ENCODE results near the gene LRWD1. TPM values are rescaled to one million over a fixed set of nuclear protein-coding genes. Genes with fewer than 3 reads are reported as not detected.
"Not testable (repeated sequence)": the region's sequence is repeated elsewhere in the genome, so short reads cannot be mapped to it uniquely, and the experiment has no call there.

Gene LRWD1
- total RNA-seq, 1 donor from 2014 or later: 24.4 TPM

DNA sequence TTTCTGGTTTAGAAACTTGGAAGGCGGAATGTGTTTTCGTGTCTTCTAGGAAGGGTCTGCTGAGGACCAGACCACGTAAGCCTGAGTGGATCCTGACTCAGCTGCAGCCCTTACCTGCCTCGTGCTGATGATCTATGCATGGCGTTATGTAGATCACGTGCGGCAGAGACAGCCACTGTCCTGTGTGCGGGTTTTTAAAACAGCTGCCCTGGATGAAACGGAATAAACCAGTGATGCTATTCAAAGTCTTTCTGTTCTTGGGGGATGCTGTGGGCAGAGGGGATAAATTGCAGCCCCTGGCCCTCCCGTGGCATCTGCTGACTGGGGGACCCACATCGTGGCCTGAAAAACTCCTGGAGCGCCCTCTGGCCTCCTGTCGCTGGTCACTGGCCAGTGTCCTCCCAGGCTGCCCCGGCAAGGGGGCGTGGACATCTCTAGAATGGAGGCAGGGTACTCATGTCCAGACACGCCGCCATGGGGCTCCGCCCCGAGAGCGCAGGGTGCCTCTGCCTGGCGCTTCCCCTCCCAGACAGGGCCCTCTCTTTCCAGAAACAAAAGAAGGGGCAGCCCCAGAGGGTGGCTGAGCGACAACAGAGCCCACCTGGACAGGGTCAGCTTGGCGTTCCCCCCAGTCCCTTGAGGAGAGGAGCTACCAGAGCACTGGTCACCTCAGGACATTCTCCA is 13.3 kb upstream of the LRWD1 start:
- no peak overlapping the region for H3K4me3 ChIP-seq
- peaks cover 8 to 20% of the 10 kb centered on the region in 2 donors for H3K36me3 ChIP-seq
- no peak overlapping the region for H3K27ac ChIP-seq
- no peaks in the 10 kb centered on the region for H3K9me3 ChIP-seq
- intact Hi-C loops (cut with DNase I): no loop called here
- DNase-seq (ENCODE audit: low spot score in 2 of 2): no peak
- TF ChIP-seq, protein P1, sequence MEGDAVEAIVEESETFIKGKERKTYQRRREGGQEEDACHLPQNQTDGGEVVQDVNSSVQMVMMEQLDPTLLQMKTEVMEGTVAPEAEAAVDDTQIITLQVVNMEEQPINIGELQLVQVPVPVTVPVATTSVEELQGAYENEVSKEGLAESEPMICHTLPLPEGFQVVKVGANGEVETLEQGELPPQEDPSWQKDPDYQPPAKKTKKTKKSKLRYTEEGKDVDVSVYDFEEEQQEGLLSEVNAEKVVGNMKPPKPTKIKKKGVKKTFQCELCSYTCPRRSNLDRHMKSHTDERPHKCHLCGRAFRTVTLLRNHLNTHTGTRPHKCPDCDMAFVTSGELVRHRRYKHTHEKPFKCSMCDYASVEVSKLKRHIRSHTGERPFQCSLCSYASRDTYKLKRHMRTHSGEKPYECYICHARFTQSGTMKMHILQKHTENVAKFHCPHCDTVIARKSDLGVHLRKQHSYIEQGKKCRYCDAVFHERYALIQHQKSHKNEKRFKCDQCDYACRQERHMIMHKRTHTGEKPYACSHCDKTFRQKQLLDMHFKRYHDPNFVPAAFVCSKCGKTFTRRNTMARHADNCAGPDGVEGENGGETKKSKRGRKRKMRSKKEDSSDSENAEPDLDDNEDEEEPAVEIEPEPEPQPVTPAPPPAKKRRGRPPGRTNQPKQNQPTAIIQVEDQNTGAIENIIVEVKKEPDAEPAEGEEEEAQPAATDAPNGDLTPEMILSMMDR (IDR thresholded peaks at IDR 0.05): no peak
- H3K4me1 ChIP-seq: no peaks in the 10 kb centered on the region
- no peaks in the 10 kb centered on the region for H3K27me3 ChIP-seq

DNA sequence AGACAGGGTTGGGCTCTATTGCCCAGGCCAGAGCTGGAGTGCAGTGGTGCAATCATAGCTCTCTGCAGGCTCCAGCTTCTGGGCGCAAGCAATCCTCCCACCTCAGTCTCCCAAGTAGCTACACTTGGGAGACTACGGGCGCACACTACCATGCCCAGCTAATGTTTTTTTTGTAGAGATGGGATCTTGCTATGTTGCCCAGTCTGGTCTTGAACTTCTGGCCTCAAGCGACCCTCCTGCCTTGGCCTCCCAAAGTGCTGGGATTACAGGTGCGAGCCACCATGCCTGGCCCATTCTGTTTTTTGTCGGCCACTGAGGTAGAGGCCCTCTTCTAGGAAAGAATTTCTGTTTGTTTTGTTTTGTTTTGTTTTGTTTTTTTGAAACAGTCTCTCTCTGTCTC is 12.3 kb upstream of the LRWD1 start:
- TF ChIP-seq, protein P1 (IDR thresholded peaks at IDR 0.05): no peak
- Histone ChIP-seq H3K27ac (no peak overlapping the region), H3K4me1 (no peaks in the 10 kb centered on the region), H3K4me3 (no peak overlapping the region), H3K27me3 (no peaks in the 10 kb centered on the region), H3K36me3 (peaks cover 16 to 25% of the 10 kb centered on the region in 2 donors), H3K9me3 (no peaks in the 10 kb centered on the region)
- intact Hi-C loops (cut with DNase I): no loop called here
- DNase-seq (ENCODE audit: low spot score in 2 of 2): no peak

GRCh38 chr7:102453319-102453718 is 11.5 kb upstream of the LRWD1 start:
- TF ChIP-seq, protein P1 (IDR thresholded peaks at IDR 0.05): no peak
- intact Hi-C loops (cut with DNase I): no loop called here

DNA sequence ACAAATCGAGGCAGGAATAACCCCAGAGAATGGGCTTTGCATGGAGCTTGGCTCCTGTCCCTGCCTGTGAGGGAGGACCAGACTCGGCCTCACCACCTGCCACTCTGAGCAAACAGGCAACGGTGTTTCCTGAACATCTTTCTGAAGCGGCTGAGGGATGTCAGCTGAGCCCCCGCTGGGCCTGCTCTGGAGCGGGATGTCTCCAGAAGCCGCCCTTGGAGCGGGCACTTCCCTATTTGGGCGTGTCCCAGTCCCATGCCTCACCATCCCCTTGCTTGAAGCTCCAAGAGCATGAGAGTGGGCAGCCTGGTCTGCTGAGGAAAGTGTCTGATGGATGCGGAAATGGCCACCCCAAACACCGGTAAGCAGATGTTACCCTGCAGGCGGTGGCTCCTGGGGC is 10.3 kb upstream of the LRWD1 start:
- intact Hi-C loops (cut with DNase I): no loop called here
- peaks cover 36 to 44% of the 10 kb centered on the region in 2 donors for H3K36me3 ChIP-seq
- DNase-seq (ENCODE audit: low spot score in 2 of 2): no peak

More at GRCh38 chr7:102453319-102453718, 11.5 kb upstream of the LRWD1 start:
- Histone ChIP-seq H3K9me3 (no peaks in the 10 kb centered on the region), H3K4me3 (no peak overlapping the region), H3K36me3 (peaks cover 24 to 33% of the 10 kb centered on the region in 2 donors), H3K4me1 (no peaks in the 10 kb centered on the region), H3K27ac (peak overlapping the region in 1 of 2 donors; percentile 40), H3K27me3 (no peaks in the 10 kb centered on the region)
- DNase-seq (ENCODE audit: low spot score in 2 of 2): no peak

GRCh38 chr7:102454932-102455331 is 9.9 kb upstream of the LRWD1 start:
- H3K4me1 ChIP-seq; H3K27ac ChIP-seq; H3K9me3 ChIP-seq; H3K27me3 ChIP-seq; DNase-seq (ENCODE audit: low spot score in 2 of 2); H3K4me3 ChIP-seq; intact Hi-C loops (cut with DNase I): not testable (repeated sequence)
- H3K36me3 ChIP-seq: peaks cover 37 to 44% of the 10 kb centered on the region in 2 donors

More for the DNA sequence above, 10.3 kb upstream of the LRWD1 start:
- Histone ChIP-seq H3K27ac (no peak overlapping the region), H3K4me3 (no peak overlapping the region), H3K4me1 (no peaks in the 10 kb centered on the region), H3K27me3 (no peaks in the 10 kb centered on the region), H3K9me3 (no peaks in the 10 kb centered on the region)
- TF ChIP-seq, protein P1 (IDR thresholded peaks at IDR 0.05): no peak

DNA sequence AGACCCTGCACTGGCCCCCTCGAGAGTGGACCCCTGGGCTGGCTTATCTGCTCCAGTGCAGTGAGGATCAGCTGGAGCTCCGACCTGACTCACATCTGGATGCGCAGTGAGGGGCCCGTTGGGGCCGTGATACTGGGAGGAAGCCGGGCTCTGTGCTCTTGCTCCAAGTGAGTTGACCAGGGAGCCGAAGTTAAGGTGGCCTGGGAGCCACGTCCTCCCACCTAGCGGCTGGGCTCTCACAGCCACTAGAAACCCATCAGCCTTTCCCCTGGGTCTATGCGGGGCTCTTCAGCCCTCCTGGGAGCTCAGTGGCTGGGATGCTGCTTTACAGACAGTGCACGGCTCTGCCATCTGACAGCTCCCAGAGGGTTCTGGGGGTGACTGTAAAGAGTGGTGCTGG is 9.2 kb upstream of the LRWD1 start:
- no peak overlapping the region for H3K27ac ChIP-seq
- intact Hi-C loops (cut with DNase I): no loop called here
- TF ChIP-seq, protein P1 (IDR thresholded peaks at IDR 0.05): no peak
- no peaks in the 10 kb centered on the region for H3K27me3 ChIP-seq
- no peaks in the 10 kb centered on the region for H3K4me1 ChIP-seq
- no peaks in the 10 kb centered on the region for H3K9me3 ChIP-seq
- DNase-seq (ENCODE audit: low spot score in 2 of 2): no peak
- peaks cover 37 to 44% of the 10 kb centered on the region in 2 donors for H3K36me3 ChIP-seq
- H3K4me3 ChIP-seq: no peak overlapping the region
